Dermis blood vessel endothelial cell (primary cell): ENCODE measurements around the gene DCTN2. TPM values are rescaled to one million over a fixed set of nuclear protein-coding genes. Genes with fewer than 3 reads are reported as not detected.
"Not testable (repeated sequence)": the region's sequence is repeated elsewhere in the genome, so short reads cannot be mapped to it uniquely, and the experiment has no call there.

Source experiments
- DNase-seq: peaks from one replicate; pipeline ENCODE4 v3.0.0; 2010
- total RNA-seq: library from RNA; depleted of rRNA; stranded (reverse); fragments of >200 nt; gene quantifications from 2 replicates; pipeline ENCODE4 v1.2.3, GENCODE V29; 2014

The DCTN2 gene
- total RNA-seq, 1 donor from 2014 or later = 109 TPM

GRCh38 chr12:57576613-57577160 is 29.7 kb upstream of the DCTN2 start:
- DNase-seq = no peak

GRCh38 chr12:57575771-57576612 is 29.0 kb upstream of the DCTN2 start:
- DNase-seq = no peak

- DNase-seq = no peak
Observed at GRCh38 chr12:57574795-57575194, 27.8 kb upstream of the DCTN2 start.

GRCh38 chr12:57571926-57572762 is 25.2 kb upstream of the DCTN2 start:
- no peak for DNase-seq

- DNase-seq = not testable (repeated sequence)
Observed at GRCh38 chr12:57570438-57570837, 23.4 kb upstream of the DCTN2 start.

GRCh38 chr12:57569858-57570257 is 22.9 kb upstream of the DCTN2 start:
- DNase-seq = no peak

- no peak for DNase-seq
Observed at GRCh38 chr12:57568838-57569237, 21.8 kb upstream of the DCTN2 start.

- no peak for DNase-seq
Observed at GRCh38 chr12:57564178-57564740, 17.3 kb upstream of the DCTN2 start.

GRCh38 chr12:57563358-57563757 is 16.4 kb upstream of the DCTN2 start:
- no peak for DNase-seq

- DNase-seq = not testable (repeated sequence)
Observed at GRCh38 chr12:57561117-57561516, 14.1 kb upstream of the DCTN2 start.

GRCh38 chr12:57560516-57560915 is 13.5 kb upstream of the DCTN2 start:
- DNase-seq = no peak

GRCh38 chr12:57558864-57559263 is 11.9 kb upstream of the DCTN2 start:
- no peak for DNase-seq

GRCh38 chr12:57554897-57555296 is 7.9 kb upstream of the DCTN2 start:
- no peak for DNase-seq

GRCh38 chr12:57554453-57554852 is 7.5 kb upstream of the DCTN2 start:
- DNase-seq = no peak

- DNase-seq = no peak
Observed at GRCh38 chr12:57553343-57554202, 6.6 kb upstream of the DCTN2 start.

GRCh38 chr12:57552835-57553313 is 5.9 kb upstream of the DCTN2 start:
- DNase-seq = no peak

- DNase-seq = no peak
Observed at GRCh38 chr12:57552306-57552651, 5.3 kb upstream of the DCTN2 start.

GRCh38 chr12:57551637-57552305 is 4.8 kb upstream of the DCTN2 start:
- no peak for DNase-seq

GRCh38 chr12:57550641-57551549 is 3.9 kb upstream of the DCTN2 start:
- no peak for DNase-seq

GRCh38 chr12:57549909-57550640 is 3.1 kb upstream of the DCTN2 start, which contains the start of gene KIF5A:
KIF5A (plus strand) TSS chr12:57550044; CDS start chr12:57550272, 228 bp downstream.
- DNase-seq = no peak
